IMR-90 (cell line): ENCODE data around the gene KLHL30. TPM values are rescaled to one million over a fixed set of nuclear protein-coding genes. Genes with fewer than 3 reads are reported as not detected.
A peak's percentile ranks its signal among the peaks of the same experiment; 100 is the strongest.

ENCODE experiments used
- ATAC-seq: fragments of 200-7000 bp; cut with Tn5 transposase; 2 replicates; pipeline ENCODE4 v1.9.1; 2020; ENCODE audit warnings: low read depth, mild to moderate bottlenecking, moderate library complexity
- BruUV-seq: library from RNA; stranded (reverse); fragments of 400-500 nt; replicated peaks from 2 replicates; lab custom pipeline; 2021; lab: Mats Ljungman, UMichigan
- CTCF ChIA-PET: fragments of 300-600 bp; formaldehyde crosslinking; extraction: SDS; loops from one replicate; lab custom pipeline; 2021; ENCODE audit warnings: antibody characterized with exemption; lab: Yijun Ruan, JAX
- POLR2A ChIA-PET: fragments of 300-600 bp; sonication (Branson Sonifier 250); formaldehyde crosslinking; loops from one replicate; lab custom pipeline; 2022; ENCODE audit warnings: antibody characterized with exemption; ENCODE audit not compliant: unreplicated experiment; lab: Charles Lee
- DNase-seq: peaks from one replicate; pipeline ENCODE4 v3.0.0; 2013
- H2AFZ ChIP-seq: replicated peaks from 2 replicates; pipeline ENCODE3; 2013; ENCODE audit warnings: low read length, mild to moderate bottlenecking; ENCODE audit not compliant: poor library complexity
- H2AK5ac ChIP-seq: 2 replicates; pipeline ENCODE4 v1.6.1; 2013; ENCODE audit warnings: low read depth, low read length, inconsistent platforms
- H2AK9ac ChIP-seq: replicated peaks from 2 replicates; pipeline ENCODE3; 2013; ENCODE audit warnings: mild to moderate bottlenecking, low read depth, low read length, moderate library complexity; ENCODE audit not compliant: poor library complexity
- H2BK120ac ChIP-seq: 2 replicates; pipeline ENCODE4 v1.6.1; 2013; ENCODE audit warnings: low read depth, low read length, inconsistent platforms
- H2BK15ac ChIP-seq: 3 replicates; pipeline ENCODE4 v1.6.1; 2013; ENCODE audit warnings: low read depth, low read length, inconsistent platforms
- H2BK20ac ChIP-seq: 2 replicates; pipeline ENCODE4 v1.6.1; 2013; ENCODE audit warnings: low read depth, mild to moderate bottlenecking, inconsistent platforms, low read length, moderate library complexity
- H2BK5ac ChIP-seq: 2 replicates; pipeline ENCODE4 v1.6.1; 2013; ENCODE audit warnings: mild to moderate bottlenecking, low read depth, low read length, inconsistent platforms; ENCODE audit not compliant: poor library complexity, severe bottlenecking
- H3K14ac ChIP-seq: replicated peaks from 2 replicates; pipeline ENCODE4 v1.6.1; 2013; ENCODE audit warnings: low read depth, low read length, inconsistent platforms
- H3K18ac ChIP-seq: 2 replicates; pipeline ENCODE4 v1.6.1; 2013; ENCODE audit warnings: low read depth, low read length, control low read depth
- H3K23ac ChIP-seq: 2 replicates; pipeline ENCODE4 v1.6.1; 2013; ENCODE audit warnings: low read depth, low read length, inconsistent platforms
- H3K27ac ChIP-seq: 2 replicates; pipeline ENCODE4 v1.5.1; 2013; ENCODE audit warnings: mild to moderate bottlenecking, control low read depth, low read length; ENCODE audit not compliant: insufficient read depth
- H3K27me3 ChIP-seq: 2 replicates; pipeline ENCODE4 v1.6.1; 2013; ENCODE audit warnings: low read length; ENCODE audit not compliant: control insufficient read depth, insufficient read depth
- H3K36me3 ChIP-seq: 2 replicates; pipeline ENCODE4 v1.6.1; 2013; ENCODE audit warnings: low read length, mixed read lengths; ENCODE audit not compliant: control insufficient read depth, insufficient read depth
- H3K4ac ChIP-seq: 2 replicates; pipeline ENCODE4 v1.6.1; 2013; ENCODE audit warnings: low read depth, low read length, inconsistent platforms
- H3K4me1 ChIP-seq: 2 replicates; pipeline ENCODE4 v1.6.1; 2013; ENCODE audit warnings: low read length, mixed read lengths; ENCODE audit not compliant: control insufficient read depth, insufficient read depth
- H3K4me2 ChIP-seq: 2 replicates; pipeline ENCODE4 v1.6.1; 2013; ENCODE audit warnings: low read depth, mild to moderate bottlenecking, control low read depth, low read length, moderate library complexity
- H3K4me3 ChIP-seq: 2 replicates; pipeline ENCODE4 v1.5.1; 2013; ENCODE audit warnings: low read depth, mild to moderate bottlenecking, control low read depth, low read length, moderate library complexity; ENCODE audit not compliant: insufficient read depth
- H3K56ac ChIP-seq: 2 replicates; pipeline ENCODE4 v1.6.1; 2013; ENCODE audit warnings: low read length, inconsistent platforms; ENCODE audit not compliant: insufficient read depth; ENCODE audit errors: extremely low read depth
- H3K79me1 ChIP-seq, 2 experiments: 2 replicates each; pipeline ENCODE4 v1.6.1; 2013; ENCODE audit warnings: low read length in 2 of 2, inconsistent platforms in 1 of 2, low read depth in 1 of 2
- H3K9ac ChIP-seq: 2 replicates; pipeline ENCODE4 v1.6.1; 2013; ENCODE audit warnings: low read depth, low read length, control low read depth
- H3K9me1 ChIP-seq: 2 replicates; pipeline ENCODE4 v1.6.1; 2013; ENCODE audit warnings: low read length, inconsistent platforms; ENCODE audit not compliant: insufficient read depth
- H3K9me3 ChIP-seq: 2 replicates; pipeline ENCODE4 v1.6.1; 2013; ENCODE audit warnings: low read length; ENCODE audit not compliant: control insufficient read depth, insufficient read depth
- H4K20me1 ChIP-seq: 2 replicates; pipeline ENCODE4 v1.6.1; 2013; ENCODE audit warnings: low read length, inconsistent platforms; ENCODE audit not compliant: insufficient read depth
- H4K5ac ChIP-seq: 2 replicates; pipeline ENCODE4 v1.6.1; 2013; ENCODE audit warnings: mild to moderate bottlenecking, low read depth, low read length, control low read depth
- H4K8ac ChIP-seq, 2 experiments: 2 replicates each; pipeline ENCODE4 v1.6.1; 2013; ENCODE audit warnings: low read depth in 2 of 2, low read length in 2 of 2, control low read depth in 1 of 2, inconsistent platforms in 1 of 2
- H4K91ac ChIP-seq: 2 replicates; pipeline ENCODE4 v1.6.1; 2013; ENCODE audit warnings: low read depth, low read length, inconsistent platforms; ENCODE audit not compliant: insufficient read depth
- CEBPB ChIP-seq: IDR thresholded peaks from 2 replicates; pipeline ENCODE4 v1.6.1; 2012; ENCODE audit warnings: low read depth, low read length, improper control_type of control experiment
- RAD21 ChIP-seq: IDR thresholded peaks from 2 replicates; pipeline ENCODE4 v1.6.1; 2012; ENCODE audit warnings: low read length, improper control_type of control experiment
- WGBS, 2 experiments: methylation state at CpG; one replicate each; pipeline versions ENCODE4 v1.1.5 to v1.1.7; 2013; ENCODE audit warnings: missing lambda C conversion rate in 2 of 2; ENCODE audit not compliant: insufficient read length in 1 of 2; ENCODE audit errors: extremely low coverage in 2 of 2; 5-methylcytosine and 5-hydroxymethylcytosine counted together
- dilution Hi-C: fragments of 300-500 bp; cut with HindIII; formaldehyde crosslinking; loops from one replicate; pipeline ENCODE4 v1.14.3; 2018; ENCODE audit warnings: low sequenced_read_pairs; ENCODE audit not compliant: unreplicated experiment
- in situ Hi-C: fragments of 300-500 bp; cut with MboI; formaldehyde crosslinking; loops from 3 replicates; pipeline ENCODE4 v1.14.3; 2019; ENCODE audit warnings: low sequenced_read_pairs, inconsistent platforms, mixed read lengths
- intact Hi-C: fragments of 100-400 bp; cut with micrococcal nuclease; formaldehyde crosslinking; loops from 2 replicates; pipeline ENCODE4 v1.10.0; 2022
- polyA plus RNA-seq, 3 experiments: library from polyadenylated mRNA; depleted of rRNA; stranded (reverse); fragments of >200 nt; gene quantifications; 2 replicates each; pipeline ENCODE4 v1.2.3, GENCODE V29; 2012; ENCODE audit warnings: low replicate concordance in 1 of 3
- total RNA-seq: library from RNA; depleted of rRNA; stranded (reverse); fragments of >200 nt; gene quantifications from 2 replicates; pipeline ENCODE4 v1.2.3, GENCODE V29; 2012
- TF ChIP-seq, protein P1 (sequence below): fragments of 150-350 bp; IDR thresholded peaks from 2 replicates; pipeline ENCODE4 v1.6.1; 2017; ENCODE audit warnings: mild to moderate bottlenecking, antibody characterized with exemption, low read length, low read depth

Gene KLHL30
- total and polyA plus RNA-seq, 2 of the 4 experiments (the other 2 are of a cell fraction), result under 0.01 to 0.03 TPM

DNA sequence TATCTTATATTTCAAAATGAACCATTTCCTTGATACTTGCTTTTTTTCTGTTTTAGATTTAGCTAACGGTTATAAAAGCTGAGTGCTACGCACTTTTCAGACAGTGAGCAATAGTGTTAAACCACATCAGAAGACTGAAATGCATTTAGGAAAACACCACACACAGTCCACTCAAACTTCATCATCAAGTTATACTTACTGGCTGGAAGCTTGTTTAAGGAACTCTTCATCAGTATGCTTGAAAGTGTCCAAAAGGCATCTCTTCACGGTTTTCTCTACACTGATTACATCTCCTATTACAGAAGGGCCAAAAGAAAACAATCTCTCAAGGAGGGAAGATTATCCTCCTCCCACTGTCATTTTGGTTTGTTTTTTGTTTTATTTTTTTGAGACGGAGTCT, 45.4 kb downstream of the KLHL30 start:
- ATAC-seq (peak; percentile 86), DNase-seq (peak; percentile 47)
- Histone ChIP-seq H2BK20ac (no peak overlapping the region), H3K9me3 (no peaks in the 10 kb centered on the region), H3K4ac (no peak overlapping the region), H3K4me3 (no peak overlapping the region), H2BK120ac (no peak overlapping the region), H4K5ac (no peak overlapping the region), H3K79me1 (peaks cover 32 to 60% of the 10 kb centered on the region in 2 experiments), H3K56ac (no peak overlapping the region), H2AK9ac (no peak overlapping the region), H4K20me1 (peaks cover 16% of the 10 kb centered on the region; the same call in 1 of the 2 replicates), H4K8ac (no peak overlapping the region), H3K4me1 (peaks cover 10% of the 10 kb centered on the region), H2AFZ (no peak overlapping the region), H3K18ac (no peak overlapping the region), H3K27ac (no peak overlapping the region), H3K36me3 (peaks cover 69% of the 10 kb centered on the region), H3K23ac (no peak overlapping the region), H2BK15ac (no peak overlapping the region), H2BK5ac (no peak overlapping the region), H3K4me2 (peak overlapping the region; percentile 40; the same call in 1 of the 2 replicates), H3K14ac (no peak overlapping the region), H3K9ac (no peak overlapping the region), H4K91ac (no peak overlapping the region), H2AK5ac (no peak overlapping the region), H3K27me3 (no peaks in the 10 kb centered on the region), H3K9me1 (peaks cover 7% of the 10 kb centered on the region)
- TF ChIP-seq RAD21 (no peak), CEBPB (no peak)
- TF ChIP-seq, protein P1, sequence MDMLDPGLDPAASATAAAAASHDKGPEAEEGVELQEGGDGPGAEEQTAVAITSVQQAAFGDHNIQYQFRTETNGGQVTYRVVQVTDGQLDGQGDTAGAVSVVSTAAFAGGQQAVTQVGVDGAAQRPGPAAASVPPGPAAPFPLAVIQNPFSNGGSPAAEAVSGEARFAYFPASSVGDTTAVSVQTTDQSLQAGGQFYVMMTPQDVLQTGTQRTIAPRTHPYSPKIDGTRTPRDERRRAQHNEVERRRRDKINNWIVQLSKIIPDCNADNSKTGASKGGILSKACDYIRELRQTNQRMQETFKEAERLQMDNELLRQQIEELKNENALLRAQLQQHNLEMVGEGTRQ, result no peak
- intact Hi-C loops (no loop called here), dilution Hi-C loops (no loop called here), in situ Hi-C loops (no loop called here)
- no TSS peak for BruUV-seq
- CTCF ChIA-PET, result no interaction called here
- no CpG with 5 or more reads among the region's 4 CpGs for WGBS, 2 experiments
- POLR2A ChIA-PET, result no interaction called here
